ENCODE data around the gene ALPI.
A peak's percentile ranks its signal among the peaks of the same experiment; 100 is the strongest.

ALPI gene

DNA sequence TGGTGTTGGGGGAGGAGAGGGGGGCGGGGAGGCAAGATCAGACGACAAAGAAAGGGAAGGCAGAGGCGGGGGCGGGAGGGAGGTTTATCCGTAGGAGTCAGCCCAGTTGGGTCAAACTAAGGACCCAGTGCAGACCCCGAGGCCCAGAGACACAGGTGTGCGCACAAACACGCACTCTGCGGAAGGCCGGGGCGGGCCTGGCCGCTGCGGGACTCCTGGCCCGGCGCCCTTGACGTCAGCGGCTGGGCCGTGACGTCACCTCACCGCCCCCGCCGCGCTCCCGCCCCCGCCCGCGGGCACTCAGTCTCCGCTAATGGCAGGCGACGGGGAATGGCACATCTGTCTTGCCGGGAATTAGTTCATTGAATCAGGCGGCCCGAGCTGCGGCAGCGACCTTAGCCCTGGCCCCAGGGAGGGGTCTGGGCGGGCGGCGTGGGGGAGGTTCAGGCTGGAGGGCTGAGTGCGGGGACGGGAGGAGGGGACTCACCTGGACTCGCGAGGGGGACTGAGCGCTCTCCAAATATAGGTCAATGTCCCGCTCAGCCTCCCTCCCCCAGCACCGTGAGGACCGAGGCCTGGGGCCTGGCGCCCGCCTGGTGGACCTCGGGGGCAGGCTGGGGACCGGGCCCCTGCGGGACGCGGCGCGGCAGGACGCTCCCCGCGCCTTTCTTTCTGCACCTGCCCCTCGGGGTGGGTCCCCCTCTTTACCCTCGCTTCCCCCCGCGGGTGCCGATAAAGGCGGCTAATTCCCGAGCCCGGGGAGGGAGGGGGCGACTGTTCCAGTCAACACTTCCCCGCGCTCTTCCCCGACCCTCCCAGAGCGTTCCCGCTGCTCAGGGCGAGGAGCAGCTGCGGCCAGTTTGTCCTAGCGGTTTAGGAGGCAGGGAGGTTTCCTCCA is 47.2 kb downstream of the ALPI start:
- DNase-seq: peak; percentile 12

DNA sequence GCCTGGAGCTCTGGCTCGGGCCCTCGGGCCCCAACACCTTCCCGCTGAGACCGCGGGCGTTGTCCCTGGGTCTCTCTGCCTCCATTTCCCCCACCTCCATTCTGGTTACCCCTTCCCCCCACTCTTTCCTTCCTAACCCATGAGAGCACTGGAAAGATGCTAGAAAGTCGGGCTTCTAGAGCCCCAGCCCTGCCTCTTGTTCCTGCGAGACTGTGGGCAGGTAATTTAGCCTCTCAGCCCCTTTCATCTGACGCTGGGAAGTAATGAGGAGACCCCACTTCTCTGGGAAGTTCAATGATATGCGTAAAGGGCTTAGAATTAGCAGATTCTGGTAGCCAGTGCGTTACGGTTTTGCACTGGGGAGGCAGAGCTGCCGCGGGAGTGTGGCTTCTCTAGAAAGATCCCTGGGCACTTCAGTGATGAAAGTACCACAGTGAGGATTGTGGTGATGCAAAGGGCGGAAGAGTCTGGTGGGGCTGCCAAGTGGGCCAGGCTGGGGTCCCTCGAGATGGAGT is 47.9 kb downstream of the ALPI start:
- no peak for DNase-seq

DNA sequence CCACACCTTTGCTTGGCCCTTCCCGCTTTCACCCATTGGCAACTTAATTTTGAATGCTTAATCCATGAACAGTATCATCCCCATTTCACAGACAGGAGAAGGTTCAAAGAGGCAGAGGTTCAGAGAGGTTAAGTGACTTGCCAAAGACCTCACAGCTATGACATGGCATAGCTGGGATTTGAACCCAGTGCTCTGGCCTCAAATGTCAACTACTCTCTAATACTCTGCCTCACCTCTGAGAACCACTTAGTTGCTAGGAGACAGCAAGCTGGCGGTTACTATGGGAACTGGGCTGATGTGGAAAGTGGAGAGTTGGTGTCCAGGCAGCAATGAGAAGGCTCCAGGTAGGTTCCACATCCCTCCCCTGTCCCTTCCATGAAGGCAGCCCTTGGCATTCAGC is 48.5 kb downstream of the ALPI start:
- no peak for DNase-seq

DNA sequence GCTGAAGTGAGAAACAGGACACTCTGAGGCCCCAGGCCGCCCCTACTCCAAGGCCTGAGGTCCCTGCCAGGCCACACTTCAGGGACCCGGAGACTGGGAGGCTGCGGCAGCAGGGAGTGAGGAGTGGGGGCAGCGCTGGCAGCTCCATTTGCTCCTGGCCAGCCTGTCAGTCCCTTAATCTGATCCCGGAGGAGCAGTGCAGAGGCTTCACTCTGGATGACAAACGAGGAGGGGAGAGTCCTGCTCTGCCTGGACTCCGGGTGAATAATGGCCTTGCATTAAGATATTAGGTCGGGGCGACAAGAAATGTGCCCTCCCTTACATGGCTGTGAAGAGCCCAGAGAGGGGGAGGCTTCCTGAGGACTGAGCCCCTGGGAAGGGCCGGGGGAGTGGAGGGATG is 49.9 kb downstream of the ALPI start:
- DNase-seq: no peak

DNA sequence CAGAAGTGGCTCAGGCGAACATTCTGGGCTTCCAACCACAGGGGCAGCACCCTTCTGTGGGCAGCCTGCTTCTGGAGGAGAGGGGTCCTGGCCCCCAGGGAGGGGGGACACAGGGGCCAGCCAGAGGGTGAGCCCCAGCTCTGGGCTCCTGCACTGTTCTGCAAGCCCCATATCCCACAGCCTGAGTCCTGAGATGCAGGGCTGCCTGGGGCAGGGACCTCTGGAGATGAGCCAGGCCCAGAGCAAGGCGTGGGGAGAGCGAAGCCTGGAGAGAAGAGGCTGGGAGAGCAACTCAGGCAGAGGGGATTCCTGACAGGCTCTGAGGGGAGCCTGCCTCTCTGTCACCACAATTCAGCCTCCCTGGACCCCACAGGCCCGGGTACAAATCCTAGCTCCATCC is 50.8 kb downstream of the ALPI start:
- no peak for DNase-seq

DNA sequence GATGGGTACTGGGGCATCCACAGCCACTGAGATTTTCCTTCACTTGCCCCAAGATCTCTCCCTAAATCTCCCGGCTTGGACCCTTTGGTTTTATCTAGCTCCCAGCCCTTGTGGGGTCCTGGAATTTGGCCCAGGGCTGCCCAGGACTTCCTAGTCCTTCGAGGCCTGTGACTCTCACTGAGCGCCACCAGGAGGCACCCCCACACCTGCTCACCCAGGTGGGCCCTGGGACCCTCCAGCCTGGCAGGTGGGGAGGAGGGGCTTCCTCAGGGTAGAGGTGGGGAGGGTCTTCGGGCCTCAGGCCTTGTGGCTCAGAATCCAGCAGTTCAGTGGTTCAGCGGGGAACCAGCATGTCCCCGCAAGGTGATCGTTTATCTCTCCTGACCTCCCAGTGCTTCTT is 52.3 kb downstream of the ALPI start:
- DNase-seq: no peak

Measured in CD4-positive, alpha-beta T cell treated with Interleukin-21 for 1 hour (primary cell).